Measurements from ENCODE around the gene EHD4. TPM values are rescaled to one million over a fixed set of nuclear protein-coding genes. Genes with fewer than 3 reads are reported as not detected.

Gene EHD4
- total and polyA plus RNA-seq, 2 donors (not counting 3 experiments of a cell fraction or from before 2014, with no cell fraction given) = 96.7 to 128 TPM

- Histone ChIP-seq H3K27me3 (ENCODE audit: control insufficient read depth in 2 of 2, insufficient read depth in 2 of 2, low read length in 2 of 2) (no peaks in the 10 kb centered on the region), H3K9me3 (replicated peaks; ENCODE audit: control insufficient read depth, insufficient read depth, low read length) (no peaks in the 10 kb centered on the region), H3K4me2 (ENCODE audit: insufficient read depth, low read length) (no peak overlapping the region), H3K27ac (ENCODE audit: insufficient read depth, low read depth, low read length) (no peak overlapping the region), H2AFZ (ENCODE audit: low read depth, low read length) (no peak overlapping the region), H3K9ac (replicated peaks; ENCODE audit: extremely low read depth, insufficient read depth, low read length) (no peak overlapping the region), H3K9me1 (replicated peaks; ENCODE audit: control insufficient read depth, extremely low read depth, insufficient read depth, low read length) (no peaks in the 10 kb centered on the region), H4K20me1 (replicated peaks; ENCODE audit: control insufficient read depth, extremely low read depth, insufficient read depth, low read length) (no peaks in the 10 kb centered on the region), H3K79me2 (ENCODE audit: control insufficient read depth, insufficient read depth, low read length) (no peaks in the 10 kb centered on the region), H3K4me1 (ENCODE audit: control insufficient read depth, extremely low read depth, insufficient read depth, low read length) (peaks cover 5% of the 10 kb centered on the region), H3K36me3 (ENCODE audit: control insufficient read depth in 2 of 2, extremely low read depth in 1 of 2, insufficient read depth in 2 of 2, low read length in 2 of 2) (no peaks in the 10 kb centered on the region), H3K4me3 (replicated peaks in 1 of 3; ENCODE audit: insufficient read depth in 1 of 3, low read depth in 1 of 3, low read length in 3 of 3) (no peak overlapping the region)
- dilution Hi-C loops (cut with MboI; ENCODE audit: extremely low pct_ligation_motif_present, low sequenced_read_pairs) (no loop called here), intact Hi-C loops (cut with micrococcal nuclease) (no loop called here)
- no TSS peak for BruUV-seq (replicated peaks)
- DNase-seq (ENCODE audit: low read depth, low spot score) = no peak
- ChIA-PET POLR2A (no interaction called here), CTCF (interaction anchor here (1.1 to 11.0 kb wide), 5 partner anchors 19 to 142 kb away, joined by 3 to 116 read pairs (median 31); partner anchors contain the start of gene EHD4)
- FAIRE-seq = no peak
- no peak for TF ChIP-seq JUN (IDR thresholded peaks at IDR 0.05; ENCODE audit: borderline replicate concordance, insufficient read depth, insufficient read length, low read depth)
- TF ChIP-seq POLR2A (IDR thresholded peaks at IDR 0.05; ENCODE audit: low read depth, low read length) = no peak
- TF ChIP-seq MYC (IDR thresholded peaks at IDR 0.05; ENCODE audit: low read depth, low read length) = no peak
- TF ChIP-seq FOS (IDR thresholded peaks at IDR 0.05; ENCODE audit: borderline replicate concordance, insufficient read depth, low read length) = no peak
- TF ChIP-seq EZH2 (IDR thresholded peaks at IDR 0.05; ENCODE audit: borderline replicate concordance, low read depth, low read length, severe bottlenecking) = no peak
- TF ChIP-seq POLR2AphosphoS5 (IDR thresholded peaks at IDR 0.05; ENCODE audit: insufficient read depth, low read depth, low read length) = no peak
Measured at GRCh38 chr15:41992151-41992802, 19.9 kb upstream of the EHD4 start.

DNA sequence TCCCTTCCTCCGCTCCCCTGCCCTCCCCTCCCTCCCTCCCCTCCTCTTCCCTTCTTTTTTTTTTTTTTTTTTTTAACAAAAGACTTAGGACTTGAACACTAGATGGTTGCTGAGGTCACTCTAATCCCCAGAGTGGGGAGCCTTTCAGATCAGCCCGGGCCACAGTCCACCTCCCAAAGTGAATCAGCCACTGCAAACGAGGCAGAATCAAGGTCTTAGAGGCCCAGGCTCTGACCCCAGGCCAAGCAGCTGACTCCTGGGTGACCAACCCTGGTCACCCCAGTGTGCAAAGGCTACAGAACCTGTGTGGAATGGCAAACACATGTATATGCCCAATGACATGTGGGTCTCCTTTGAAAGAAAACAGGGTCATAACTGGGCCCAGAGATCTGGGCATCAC lies 18.3 kb upstream of the EHD4 start:
- no peak overlapping the region for H3K4me2 ChIP-seq (ENCODE audit: insufficient read depth, low read length)
- no peaks in the 10 kb centered on the region for H4K20me1 ChIP-seq (replicated peaks; ENCODE audit: control insufficient read depth, extremely low read depth, insufficient read depth, low read length)
- FAIRE-seq (no peak), DNase-seq (ENCODE audit: low read depth, low spot score) (no peak)
- ChIA-PET CTCF (interaction anchor here (0.6 to 11.0 kb wide), 14 partner anchors 14 to 395 kb away, joined by 3 to 116 read pairs (median 8); no protein-coding TSS in a partner anchor), POLR2A (no interaction called here)
- intact Hi-C loops (cut with micrococcal nuclease) (no loop called here), dilution Hi-C loops (cut with MboI; ENCODE audit: extremely low pct_ligation_motif_present, low sequenced_read_pairs) (no loop called here)
- BruUV-seq (replicated peaks) = no TSS peak
- no peaks in the 10 kb centered on the region for H3K9me3 ChIP-seq (replicated peaks; ENCODE audit: control insufficient read depth, insufficient read depth, low read length)
- no peak overlapping the region for H3K9ac ChIP-seq (replicated peaks; ENCODE audit: extremely low read depth, insufficient read depth, low read length)
- H3K36me3 ChIP-seq (ENCODE audit: control insufficient read depth in 2 of 2, extremely low read depth in 1 of 2, insufficient read depth in 2 of 2, low read length in 2 of 2) = no peaks in the 10 kb centered on the region
- H3K27me3 ChIP-seq (ENCODE audit: control insufficient read depth in 2 of 2, insufficient read depth in 2 of 2, low read length in 2 of 2) = no peaks in the 10 kb centered on the region
- H2AFZ ChIP-seq (ENCODE audit: low read depth, low read length) = no peak overlapping the region
- H3K4me3 ChIP-seq (replicated peaks in 1 of 3; ENCODE audit: insufficient read depth in 1 of 3, low read depth in 1 of 3, low read length in 3 of 3) = no peak overlapping the region
- TF ChIP-seq, protein P1, sequence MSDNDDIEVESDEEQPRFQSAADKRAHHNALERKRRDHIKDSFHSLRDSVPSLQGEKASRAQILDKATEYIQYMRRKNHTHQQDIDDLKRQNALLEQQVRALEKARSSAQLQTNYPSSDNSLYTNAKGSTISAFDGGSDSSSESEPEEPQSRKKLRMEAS (IDR thresholded peaks at IDR 0.05; ENCODE audit: insufficient read depth, insufficient read length) = no peak
- TF ChIP-seq, protein P2, sequence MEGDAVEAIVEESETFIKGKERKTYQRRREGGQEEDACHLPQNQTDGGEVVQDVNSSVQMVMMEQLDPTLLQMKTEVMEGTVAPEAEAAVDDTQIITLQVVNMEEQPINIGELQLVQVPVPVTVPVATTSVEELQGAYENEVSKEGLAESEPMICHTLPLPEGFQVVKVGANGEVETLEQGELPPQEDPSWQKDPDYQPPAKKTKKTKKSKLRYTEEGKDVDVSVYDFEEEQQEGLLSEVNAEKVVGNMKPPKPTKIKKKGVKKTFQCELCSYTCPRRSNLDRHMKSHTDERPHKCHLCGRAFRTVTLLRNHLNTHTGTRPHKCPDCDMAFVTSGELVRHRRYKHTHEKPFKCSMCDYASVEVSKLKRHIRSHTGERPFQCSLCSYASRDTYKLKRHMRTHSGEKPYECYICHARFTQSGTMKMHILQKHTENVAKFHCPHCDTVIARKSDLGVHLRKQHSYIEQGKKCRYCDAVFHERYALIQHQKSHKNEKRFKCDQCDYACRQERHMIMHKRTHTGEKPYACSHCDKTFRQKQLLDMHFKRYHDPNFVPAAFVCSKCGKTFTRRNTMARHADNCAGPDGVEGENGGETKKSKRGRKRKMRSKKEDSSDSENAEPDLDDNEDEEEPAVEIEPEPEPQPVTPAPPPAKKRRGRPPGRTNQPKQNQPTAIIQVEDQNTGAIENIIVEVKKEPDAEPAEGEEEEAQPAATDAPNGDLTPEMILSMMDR (IDR thresholded peaks at IDR 0.05; ENCODE audit: extremely low read depth in 1 of 2, insufficient read depth in 1 of 2, low read depth in 1 of 2, low read length in 2 of 2) = no peak
- no peak for TF ChIP-seq GATA2 (IDR thresholded peaks at IDR 0.05; ENCODE audit: insufficient read depth, insufficient read length, low read depth, low read length)
- TF ChIP-seq POLR2A (IDR thresholded peaks at IDR 0.05; ENCODE audit: low read depth, low read length) = no peak
- TF ChIP-seq JUN (IDR thresholded peaks at IDR 0.05; ENCODE audit: borderline replicate concordance, insufficient read depth, insufficient read length, low read depth) = no peak
- no peak for TF ChIP-seq FOS (IDR thresholded peaks at IDR 0.05; ENCODE audit: borderline replicate concordance, insufficient read depth, low read length)
- TF ChIP-seq EZH2 (IDR thresholded peaks at IDR 0.05; ENCODE audit: borderline replicate concordance, low read depth, low read length, severe bottlenecking) = no peak
- TF ChIP-seq MYC (IDR thresholded peaks at IDR 0.05; ENCODE audit: low read depth, low read length) = no peak
- TF ChIP-seq POLR2AphosphoS5 (IDR thresholded peaks at IDR 0.05; ENCODE audit: insufficient read depth, low read depth, low read length) = no peak
- peaks cover 5% of the 10 kb centered on the region for H3K4me1 ChIP-seq (ENCODE audit: control insufficient read depth, extremely low read depth, insufficient read depth, low read length)
- H3K79me2 ChIP-seq (ENCODE audit: control insufficient read depth, insufficient read depth, low read length) = no peaks in the 10 kb centered on the region
- H3K9me1 ChIP-seq (replicated peaks; ENCODE audit: control insufficient read depth, extremely low read depth, insufficient read depth, low read length) = no peaks in the 10 kb centered on the region
- H3K27ac ChIP-seq (ENCODE audit: insufficient read depth, low read depth, low read length) = no peak overlapping the region
